Lung (tissue), 12 donors: ENCODE measurements around the gene SHISA3. TPM values are rescaled to one million over a fixed set of nuclear protein-coding genes. Genes with fewer than 3 reads are reported as not detected.

ENCODE experiments used
- ATAC-seq: fragments of 200-7000 bp; cut with Tn5 transposase; one replicate; pipeline ENCODE4 v1.9.1; 2020; ENCODE audit warnings: moderate number of reproducible peaks; ENCODE audit not compliant: insufficient read depth, low FRiP score
- DNase-seq, 3 donors: peaks; one replicate each; pipeline ENCODE4 v3.0.0-alpha.2; 2013 to 2017
- H3K27ac ChIP-seq, 2 donors: one replicate each; pipeline ENCODE4 v1.5.1; 2013; ENCODE audit warnings: mild to moderate bottlenecking in 2 of 2, moderate library complexity in 2 of 2, control low read depth in 1 of 2, inconsistent platforms in 1 of 2, low read depth in 1 of 2, low read length in 1 of 2
- H3K27me3 ChIP-seq, 3 donors: one replicate each; pipeline ENCODE4 v1.5.1; 2013; ENCODE audit warnings: low read length in 2 of 3; ENCODE audit not compliant: control insufficient read depth in 3 of 3, insufficient read depth in 3 of 3
- H3K36me3 ChIP-seq, 4 donors: one replicate each; pipeline ENCODE4 v1.5.1; 2013; ENCODE audit warnings: low read length in 4 of 4, mild to moderate bottlenecking in 1 of 4, moderate library complexity in 1 of 4; ENCODE audit not compliant: control insufficient read depth in 4 of 4, insufficient read depth in 4 of 4
- H3K4me1 ChIP-seq, 5 donors: one replicate each; pipeline ENCODE4 v1.5.1; 2013; ENCODE audit warnings: low read length in 5 of 5, mild to moderate bottlenecking in 2 of 5, moderate library complexity in 1 of 5; ENCODE audit not compliant: control insufficient read depth in 5 of 5, insufficient read depth in 5 of 5
- H3K4me3 ChIP-seq: one replicate; pipeline ENCODE4 v1.5.1; 2013; ENCODE audit warnings: mild to moderate bottlenecking, control low read depth, moderate library complexity
- H3K9ac ChIP-seq, 2 donors: one replicate each; pipeline ENCODE4 v1.5.1; 2013; ENCODE audit warnings: low read length in 2 of 2, control low read depth in 1 of 2; ENCODE audit not compliant: insufficient read depth in 1 of 2
- H3K9me3 ChIP-seq, 4 donors: one replicate each; pipeline ENCODE4 v1.5.1; 2013; ENCODE audit warnings: low read length in 3 of 4, mild to moderate bottlenecking in 1 of 4, moderate library complexity in 1 of 4; ENCODE audit not compliant: control insufficient read depth in 4 of 4, insufficient read depth in 3 of 4
- WGBS, 2 donors: extraction: QIAGEN DNeasy Blood & Tissue Kit; methylation state at CpG; one replicate each; pipeline ENCODE4 v1.1.7; 2013; 5-methylcytosine and 5-hydroxymethylcytosine counted together
- polyA plus RNA-seq, 2 donors: library from polyadenylated mRNA; stranded (reverse); fragments of 200-250 nt; gene quantifications; one replicate each; pipeline ENCODE4 v1.2.1, GENCODE V29; 2013
- total RNA-seq, 2 donors: library from RNA; depleted of rRNA in 1 of 2; stranded (reverse); fragments of >200 nt in 1 of 2; gene quantifications; one replicate each; pipeline ENCODE4 v1.2.1, GENCODE V29; 2014 to 2021
- TF ChIP-seq, protein P1 (sequence below): IDR thresholded peaks from 2 replicates; pipeline ENCODE4 v1.5.1; 2012; ENCODE audit warnings: mild to moderate bottlenecking; ENCODE audit errors: control extremely low read depth, extremely low read depth
- donor health status: control.
- donor health status: control.
- donor health status: Bipolar disorder and iron deficiency.
- donor health status: healthy.
- donor health status: DM: yes; HTN: yes; CAD: no.

The SHISA3 gene
- total and polyA plus RNA-seq, 4 donors: 1.00 to 13.5 (median 2.0) TPM

GRCh38 chr4:42416017-42416416, 18.7 kb downstream of the SHISA3 start:
- DNase-seq (no peak), ATAC-seq (no peak)
- TF ChIP-seq, protein P1, sequence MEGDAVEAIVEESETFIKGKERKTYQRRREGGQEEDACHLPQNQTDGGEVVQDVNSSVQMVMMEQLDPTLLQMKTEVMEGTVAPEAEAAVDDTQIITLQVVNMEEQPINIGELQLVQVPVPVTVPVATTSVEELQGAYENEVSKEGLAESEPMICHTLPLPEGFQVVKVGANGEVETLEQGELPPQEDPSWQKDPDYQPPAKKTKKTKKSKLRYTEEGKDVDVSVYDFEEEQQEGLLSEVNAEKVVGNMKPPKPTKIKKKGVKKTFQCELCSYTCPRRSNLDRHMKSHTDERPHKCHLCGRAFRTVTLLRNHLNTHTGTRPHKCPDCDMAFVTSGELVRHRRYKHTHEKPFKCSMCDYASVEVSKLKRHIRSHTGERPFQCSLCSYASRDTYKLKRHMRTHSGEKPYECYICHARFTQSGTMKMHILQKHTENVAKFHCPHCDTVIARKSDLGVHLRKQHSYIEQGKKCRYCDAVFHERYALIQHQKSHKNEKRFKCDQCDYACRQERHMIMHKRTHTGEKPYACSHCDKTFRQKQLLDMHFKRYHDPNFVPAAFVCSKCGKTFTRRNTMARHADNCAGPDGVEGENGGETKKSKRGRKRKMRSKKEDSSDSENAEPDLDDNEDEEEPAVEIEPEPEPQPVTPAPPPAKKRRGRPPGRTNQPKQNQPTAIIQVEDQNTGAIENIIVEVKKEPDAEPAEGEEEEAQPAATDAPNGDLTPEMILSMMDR: no peak
- Histone ChIP-seq H3K27ac (no peak overlapping the region), H3K27me3 (no peaks in the 10 kb centered on the region), H3K4me3 (no peak overlapping the region), H3K36me3 (peaks cover 0 to 5% (median 1%) of the 10 kb centered on the region in 4 donors), H3K9ac (no peak overlapping the region), H3K9me3 (no peaks in the 10 kb centered on the region), H3K4me1 (peaks cover 0 to 3% (median 0%) of the 10 kb centered on the region in 5 donors)
- WGBS, 2 donors: 63 to 68% methylated on average over 3 of the region's 3 CpGs

DNA sequence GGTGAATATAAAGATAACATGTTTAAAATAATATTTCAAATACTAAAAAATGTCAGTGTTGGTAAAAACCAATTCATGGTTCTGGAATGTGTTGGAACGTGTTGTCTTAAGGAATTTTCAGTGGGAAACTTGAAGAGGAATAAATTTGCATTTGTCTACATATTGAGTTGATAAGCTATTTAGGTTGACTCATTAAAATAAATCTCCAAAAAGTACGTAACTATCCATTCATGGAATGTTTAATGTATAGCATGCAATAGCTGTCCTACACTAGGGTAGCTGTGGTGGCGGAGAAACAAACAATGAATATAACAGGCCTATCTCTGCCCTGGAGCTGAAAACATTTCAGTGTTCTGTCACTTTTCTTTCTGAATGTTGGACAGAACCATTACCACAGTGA, 20.3 kb downstream of the SHISA3 start:
- H3K36me3 ChIP-seq: peaks cover 0 to 7% (median 2%) of the 10 kb centered on the region in 4 donors
- TF ChIP-seq, protein P1: no peak
- no peaks in the 10 kb centered on the region for H3K9me3 ChIP-seq
- H3K27me3 ChIP-seq: no peaks in the 10 kb centered on the region
- H3K4me1 ChIP-seq: peaks cover 0 to 3% (median 0%) of the 10 kb centered on the region in 5 donors
- no peak for DNase-seq
- no peak for ATAC-seq
- no peak overlapping the region for H3K4me3 ChIP-seq
- no peak overlapping the region for H3K9ac ChIP-seq
- no peak overlapping the region for H3K27ac ChIP-seq
- WGBS, 2 donors: 94 to 98% methylated on average over 3 of the region's 3 CpGs

DNA sequence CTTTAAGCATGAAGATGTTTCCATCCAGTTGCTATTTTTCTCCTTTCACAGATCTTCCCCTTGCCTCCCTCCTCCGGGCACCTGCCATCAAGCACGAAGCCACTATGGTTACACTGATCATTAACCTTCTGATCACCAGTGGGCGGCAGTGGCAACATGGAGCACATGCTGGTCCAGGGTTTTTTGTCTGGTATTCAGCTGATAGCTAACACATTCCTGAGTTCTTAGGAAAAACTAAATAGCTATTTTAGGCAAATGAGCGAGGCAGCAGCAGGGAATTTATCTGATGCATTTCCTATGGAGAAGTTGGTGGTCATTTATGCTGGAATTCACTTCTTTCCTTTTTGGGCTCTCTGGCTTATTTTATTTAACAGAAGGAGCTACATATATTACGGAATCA, 22.9 kb downstream of the SHISA3 start:
- Histone ChIP-seq H3K9me3 (no peaks in the 10 kb centered on the region), H3K27me3 (no peaks in the 10 kb centered on the region), H3K27ac (no peak overlapping the region), H3K36me3 (peaks cover 0 to 5% (median 1%) of the 10 kb centered on the region in 4 donors), H3K4me3 (no peak overlapping the region), H3K4me1 (peaks cover 0 to 3% (median 0%) of the 10 kb centered on the region in 5 donors), H3K9ac (no peak overlapping the region)
- TF ChIP-seq, protein P1: no peak
- 89 to 94% methylated on average over 5 of the region's 5 CpGs for WGBS, 2 donors
- no peak for DNase-seq
- no peak for ATAC-seq
